Spleen (tissue), 11 donors: ENCODE results near the gene SLC1A2. TPM values are rescaled to one million over a fixed set of nuclear protein-coding genes. Genes with fewer than 3 reads are reported as not detected.

Source experiments
- DNase-seq: peaks from one replicate; pipeline ENCODE4 v3.0.0-alpha.2; 2020
- H3K27ac ChIP-seq, 8 donors: fragments of 200-600 bp; sonication (generic) in 7 of 8; 1 replicate in 4 of 8; 2 replicates in 4 of 8; pipeline versions ENCODE4 v1.5.0 to v1.8.0; 2016 to 2021; ENCODE audit warnings: inconsistent platforms in 4 of 8, mild to moderate bottlenecking in 4 of 8, moderate library complexity in 1 of 8
- H3K27me3 ChIP-seq, 7 donors: fragments of 200-600 bp; sonication (generic) in 6 of 7; replicated peaks in 1 of 7; 1 replicate in 4 of 7; 2 replicates in 3 of 7; pipeline versions ENCODE4 v1.5.0 to v1.8.0; 2016 to 2021; ENCODE audit warnings: inconsistent platforms in 3 of 7, mild to moderate bottlenecking in 1 of 7
- H3K36me3 ChIP-seq, 6 donors: fragments of 200-600 bp; sonication (generic) in 5 of 6; 1 replicate in 4 of 6; 2 replicates in 2 of 6; pipeline versions ENCODE4 v1.5.0 to v1.8.0; 2016 to 2021; ENCODE audit warnings: inconsistent platforms in 2 of 6
- H3K4me1 ChIP-seq, 6 donors: fragments of 200-600 bp; sonication (generic) in 5 of 6; 1 replicate in 3 of 6; 2 replicates in 3 of 6; pipeline versions ENCODE4 v1.5.0 to v1.8.0; 2016 to 2021; ENCODE audit warnings: inconsistent platforms in 3 of 6
- H3K4me3 ChIP-seq, 8 donors: fragments of 200-600 bp; sonication (generic) in 7 of 8; 1 replicate in 4 of 8; 2 replicates in 4 of 8; pipeline versions ENCODE4 v1.5.0 to v1.8.0; 2016 to 2021; ENCODE audit warnings: inconsistent platforms in 4 of 8, mild to moderate bottlenecking in 4 of 8, moderate library complexity in 2 of 8
- H3K9me3 ChIP-seq, 8 donors: fragments of 200-600 bp; sonication (generic) in 7 of 8; 1 replicate in 4 of 8; 2 replicates in 4 of 8; pipeline versions ENCODE4 v1.5.0 to v1.8.0; 2016 to 2021; ENCODE audit warnings: inconsistent platforms in 4 of 8
- CTCF ChIP-seq, 11 experiments: fragments of 200-600 bp in 7 of 11; fragments of 450-650 bp in 4 of 11; sonication (generic) in 4 of 11; IDR thresholded peaks in 8 of 11; conservative IDR thresholded peaks in 3 of 11; 1 replicate in 7 of 11; 2 replicates in 4 of 11; pipeline versions ENCODE4 v1.4.0 to v1.8.0; 2016 to 2021; ENCODE audit warnings: antibody characterized with exemption in 11 of 11, inconsistent platforms in 4 of 11, mild to moderate bottlenecking in 1 of 11
- POLR2A ChIP-seq, 3 donors: fragments of 450-650 bp; IDR thresholded peaks; one replicate each; pipeline ENCODE4 v1.5.1; 2017; ENCODE audit warnings: antibody characterized with exemption in 3 of 3, mild to moderate bottlenecking in 1 of 3
- POLR2AphosphoS5 ChIP-seq, 3 donors: sonication (generic); formaldehyde crosslinking; IDR thresholded peaks; one replicate each; pipeline ENCODE4 v1.5.1; 2017; ENCODE audit warnings: antibody characterized with exemption in 3 of 3
- WGBS, 5 donors: extraction: QIAGEN DNeasy Blood & Tissue Kit in 3 of 5; methylation state at CpG; one replicate each; pipeline versions ENCODE4 v1.1.5 to v1.1.7; 2013 to 2018; 5-methylcytosine and 5-hydroxymethylcytosine counted together
- intact Hi-C: fragments of 100-400 bp; cut with DNase I; formaldehyde crosslinking; loops from one replicate; pipeline ENCODE4 v1.15.0; 2023; ENCODE audit warnings: low total_unique reads
- polyA plus RNA-seq, 3 donors: library from polyadenylated mRNA; stranded (reverse); fragments of 200-250 nt; gene quantifications; one replicate each; pipeline ENCODE4 v1.2.1, GENCODE V29; 2013
- total RNA-seq, 7 donors: library from RNA; depleted of rRNA in 3 of 7; stranded (reverse); fragments of >200 nt in 3 of 7; fragmentation: NEBNext Ultra II Directional in 4 of 7; extraction: Animal tissue kit (Norgen Biotek cat#: 25700) in 4 of 7; gene quantifications; one replicate each; pipeline versions ENCODE4 v1.1.0 to v1.2.1, GENCODE V29; 2016 to 2021
- donor health status: healthy with polysubstance abuse.
- donor health status: DM: no; HTN: no; CAD: no; lungs with moderate emphysema.
- donor health status: DM: no; HTN: no; CAD: no.
- donor health status: Bipolar disorder and iron deficiency.
- donor health status: healthy.
- donor health status: DM: no; HTN: no; CAD: no.
- donor health status: DM: yes; HTN: yes; CAD: no.

The SLC1A2 gene
- total and polyA plus RNA-seq, 10 donors = 0.26 to 3.8 (median 0.93) TPM

- intact Hi-C loops = no loop called here
- DNase-seq = no peak
- 92 to 98% (median 96%) methylated on average over 2 of the region's 2 CpGs for WGBS, 5 donors
These were observed 175.6 kb downstream of the SLC1A2 start for GRCh38 chr11:35243774-35244173.

DNA sequence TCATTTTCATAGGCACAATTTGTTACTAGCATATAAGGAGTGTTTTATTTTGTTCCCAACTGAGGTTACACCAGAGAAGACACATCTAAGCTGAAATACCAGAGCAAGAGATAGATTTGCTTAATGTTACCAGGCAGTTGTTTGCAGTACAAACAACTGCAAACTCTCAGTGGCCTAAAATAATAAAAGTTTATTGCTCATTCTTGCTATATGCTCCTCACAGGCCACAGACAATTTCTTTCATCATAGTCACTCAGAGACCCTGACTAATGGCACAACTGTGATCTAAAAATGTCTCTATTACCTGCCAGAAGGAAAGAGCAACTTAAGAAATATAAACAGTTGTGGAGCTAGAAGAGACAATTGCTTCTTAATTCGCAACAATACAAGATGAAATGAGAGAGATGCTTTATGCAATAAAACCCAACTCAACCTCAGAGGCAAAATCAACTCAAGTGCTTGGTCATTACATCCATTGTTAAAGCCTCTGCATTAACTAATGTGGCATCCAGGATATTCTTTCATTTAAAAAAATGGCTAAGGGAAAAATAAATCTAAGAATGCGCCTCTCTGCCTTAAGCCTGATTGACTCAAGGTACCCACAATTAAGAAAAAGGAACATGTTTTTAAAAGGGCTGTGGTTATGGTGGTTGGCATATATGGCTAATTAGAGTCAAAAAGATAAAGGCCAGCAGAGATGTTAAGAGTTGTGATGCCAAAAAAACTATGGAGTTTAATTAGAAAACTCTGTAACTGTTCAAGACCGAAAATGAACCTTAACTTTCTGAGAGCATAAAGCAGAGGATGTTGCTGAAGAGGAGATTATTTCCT, 176.7 kb downstream of the SLC1A2 start:
- Histone ChIP-seq H3K27me3 (no peaks in the 10 kb centered on the region), H3K4me1 (peaks cover 4 to 29% (median 10%) of the 10 kb centered on the region in 6 donors), H3K9me3 (no peaks in the 10 kb centered on the region), H3K4me3 (no peak overlapping the region), H3K27ac (peak overlapping the region in 1 of 8 donors; percentile 37), H3K36me3 (no peaks in the 10 kb centered on the region)
- DNase-seq = no peak
- 73 to 83% (median 78%) methylated on average over 3 of the region's 3 CpGs for WGBS, 5 donors
- TF ChIP-seq POLR2A (IDR thresholded peaks at IDR 0.05) = no peak
- TF ChIP-seq CTCF (IDR thresholded peaks at IDR 0.05 in 8 of 11, conservative IDR thresholded peaks at IDR 0.05 in 3 of 11) = no peak
- no peak for TF ChIP-seq POLR2AphosphoS5 (IDR thresholded peaks at IDR 0.05)
- intact Hi-C loops = no loop called here

More at GRCh38 chr11:35243774-35244173, 175.6 kb downstream of the SLC1A2 start:
- H3K27me3 ChIP-seq = no peaks in the 10 kb centered on the region
- no peaks in the 10 kb centered on the region for H3K9me3 ChIP-seq
- H3K4me1 ChIP-seq = peaks cover 0 to 17% (median 3%) of the 10 kb centered on the region in 6 donors
- H3K27ac ChIP-seq = no peak overlapping the region
- no peaks in the 10 kb centered on the region for H3K36me3 ChIP-seq
- TF ChIP-seq POLR2AphosphoS5 (IDR thresholded peaks at IDR 0.05) (no peak), POLR2A (IDR thresholded peaks at IDR 0.05) (no peak), CTCF (IDR thresholded peaks at IDR 0.05 in 8 of 11, conservative IDR thresholded peaks at IDR 0.05 in 3 of 11) (no peak)
- H3K4me3 ChIP-seq = no peak overlapping the region

- no peaks in the 10 kb centered on the region for H3K9me3 ChIP-seq
- no peak overlapping the region for H3K4me3 ChIP-seq
- H3K4me1 ChIP-seq = peaks cover 9 to 33% (median 20%) of the 10 kb centered on the region in 6 donors
- H3K27ac ChIP-seq = no peak overlapping the region
- no peak for TF ChIP-seq POLR2A (IDR thresholded peaks at IDR 0.05)
- TF ChIP-seq CTCF (IDR thresholded peaks at IDR 0.05 in 8 of 11, conservative IDR thresholded peaks at IDR 0.05 in 3 of 11) = no peak
- no peak for TF ChIP-seq POLR2AphosphoS5 (IDR thresholded peaks at IDR 0.05)
- no peak for DNase-seq
- H3K27me3 ChIP-seq = no peaks in the 10 kb centered on the region
- no peaks in the 10 kb centered on the region for H3K36me3 ChIP-seq
- WGBS, 5 donors = 86 to 92% (median 90%) methylated on average over 1 of the region's 1 CpG
- intact Hi-C loops = no loop called here
These were observed 177.8 kb downstream of the SLC1A2 start for GRCh38 chr11:35241531-35241930.

GRCh38 chr11:35241083-35241482, 178.3 kb downstream of the SLC1A2 start:
- 86 to 100% (median 100%) methylated on average over 1 of the region's 1 CpG for WGBS, 5 donors
- DNase-seq = no peak
- H3K27me3 ChIP-seq = no peaks in the 10 kb centered on the region
- H3K9me3 ChIP-seq = no peaks in the 10 kb centered on the region
- TF ChIP-seq CTCF (IDR thresholded peaks at IDR 0.05 in 8 of 11, conservative IDR thresholded peaks at IDR 0.05 in 3 of 11) (no peak), POLR2A (IDR thresholded peaks at IDR 0.05) (no peak), POLR2AphosphoS5 (IDR thresholded peaks at IDR 0.05) (no peak)
- intact Hi-C loops = no loop called here
- no peak overlapping the region for H3K27ac ChIP-seq
- no peaks in the 10 kb centered on the region for H3K36me3 ChIP-seq
- peaks cover 10 to 37% (median 23%) of the 10 kb centered on the region in 6 donors for H3K4me1 ChIP-seq
- no peak overlapping the region for H3K4me3 ChIP-seq
